Small intestine (tissue), 7 donors: ENCODE results near the gene SPINK6. TPM values are rescaled to one million over a fixed set of nuclear protein-coding genes. Genes with fewer than 3 reads are reported as not detected.

Source experiments
- DNase-seq, 2 donors: peaks; one replicate each; pipeline versions ENCODE4 v3.0.0 to v3.0.0-alpha.2; 2013
- FAIRE-seq: peaks from 2 replicates; lab custom pipeline; 2012; peaks lifted over from hg19 to GRCh38; lab: Jason Lieb, UNC
- H3K27ac ChIP-seq, 3 donors: one replicate each; pipeline ENCODE4 v1.5.1; 2013; ENCODE audit warnings: low read length in 2 of 3, mild to moderate bottlenecking in 2 of 3, control low read depth in 1 of 3, inconsistent platforms in 1 of 3, low read depth in 1 of 3, moderate library complexity in 1 of 3
- H3K27me3 ChIP-seq, 3 donors: one replicate each; pipeline ENCODE4 v1.6.1; 2013; ENCODE audit warnings: low read length in 3 of 3, inconsistent platforms in 1 of 3; ENCODE audit not compliant: control insufficient read depth in 3 of 3, insufficient read depth in 3 of 3
- H3K36me3 ChIP-seq, 3 donors: one replicate each; pipeline ENCODE4 v1.6.1; 2013; ENCODE audit warnings: low read length in 3 of 3, inconsistent platforms in 1 of 3, low read depth in 1 of 3, mild to moderate bottlenecking in 1 of 3, moderate library complexity in 1 of 3; ENCODE audit not compliant: control insufficient read depth in 3 of 3, insufficient read depth in 2 of 3
- H3K4me1 ChIP-seq, 3 donors: one replicate each; pipeline ENCODE4 v1.6.1; 2013; ENCODE audit warnings: low read length in 2 of 3, inconsistent platforms in 1 of 3, low read depth in 1 of 3, mild to moderate bottlenecking in 1 of 3, moderate library complexity in 1 of 3; ENCODE audit not compliant: control insufficient read depth in 3 of 3, insufficient read depth in 2 of 3
- H3K4me3 ChIP-seq, 3 donors: one replicate each; pipeline ENCODE4 v1.5.1; 2013; ENCODE audit warnings: low read length in 3 of 3, control low read depth in 1 of 3, inconsistent platforms in 1 of 3, low read depth in 1 of 3, mild to moderate bottlenecking in 1 of 3, moderate library complexity in 1 of 3
- H3K9me3 ChIP-seq, 2 donors: one replicate each; pipeline ENCODE4 v1.6.1; 2013; ENCODE audit warnings: low read depth in 1 of 2, low read length in 1 of 2; ENCODE audit not compliant: control insufficient read depth in 2 of 2, insufficient read depth in 1 of 2
- WGBS, 3 donors: extraction: QIAGEN DNeasy Blood & Tissue Kit; methylation state at CpG; one replicate each; pipeline ENCODE4 v1.1.7; 2013; 5-methylcytosine and 5-hydroxymethylcytosine counted together
- polyA plus RNA-seq, 4 donors: library from polyadenylated mRNA; stranded (reverse) in 3 of 4; unstranded in 1 of 4; fragments of 200-250 nt in 3 of 4; fragments of 120-200 nt in 1 of 4; gene quantifications; one replicate each; pipeline versions ENCODE4 v1.2.1 to v1.2.3, GENCODE V29; 2013
- donor health status: healthy with polysubstance abuse.
- donor health status: control.
- donor health status: control.
- donor health status: Bipolar disorder and iron deficiency.
- donor health status: healthy.

Gene SPINK6
- polyA plus RNA-seq, 4 donors, result not detected

- no peaks in the 10 kb centered on the region for H3K36me3 ChIP-seq
- no peak for DNase-seq
- WGBS, 3 donors, result 55 to 73% (median 65%) methylated on average over 1 of the region's 1 CpG
- no peaks in the 10 kb centered on the region for H3K27me3 ChIP-seq
- H3K9me3 ChIP-seq, result no peaks in the 10 kb centered on the region
- H3K4me3 ChIP-seq, result no peak overlapping the region
- H3K4me1 ChIP-seq, result no peaks in the 10 kb centered on the region
- FAIRE-seq, result no peak
- H3K27ac ChIP-seq, result no peak overlapping the region
Observed at GRCh38 chr5:148177207-148177606, 25.6 kb upstream of the SPINK6 start.

- peak; percentile 54 to 70 for DNase-seq
- peak; percentile 87 for FAIRE-seq
- WGBS, 3 donors, result 34 to 38% (median 36%) methylated on average over 3 of the region's 3 CpGs
- Histone ChIP-seq H3K9me3 (no peaks in the 10 kb centered on the region), H3K27ac (no peak overlapping the region), H3K27me3 (no peaks in the 10 kb centered on the region), H3K36me3 (no peaks in the 10 kb centered on the region), H3K4me1 (no peaks in the 10 kb centered on the region), H3K4me3 (no peak overlapping the region)
Observed at GRCh38 chr5:148179234-148179824, 23.5 kb upstream of the SPINK6 start.

GRCh38 chr5:148186248-148187003, 16.4 kb upstream of the SPINK6 start:
- FAIRE-seq, result no peak
- no peaks in the 10 kb centered on the region for H3K36me3 ChIP-seq
- H3K4me3 ChIP-seq, result no peak overlapping the region
- no peaks in the 10 kb centered on the region for H3K4me1 ChIP-seq
- no peak overlapping the region for H3K27ac ChIP-seq
- WGBS, 3 donors, result 49 to 67% (median 65%) methylated on average over 3 of the region's 3 CpGs
- DNase-seq, result no peak
- H3K27me3 ChIP-seq, result no peaks in the 10 kb centered on the region
- H3K9me3 ChIP-seq, result no peaks in the 10 kb centered on the region

DNA sequence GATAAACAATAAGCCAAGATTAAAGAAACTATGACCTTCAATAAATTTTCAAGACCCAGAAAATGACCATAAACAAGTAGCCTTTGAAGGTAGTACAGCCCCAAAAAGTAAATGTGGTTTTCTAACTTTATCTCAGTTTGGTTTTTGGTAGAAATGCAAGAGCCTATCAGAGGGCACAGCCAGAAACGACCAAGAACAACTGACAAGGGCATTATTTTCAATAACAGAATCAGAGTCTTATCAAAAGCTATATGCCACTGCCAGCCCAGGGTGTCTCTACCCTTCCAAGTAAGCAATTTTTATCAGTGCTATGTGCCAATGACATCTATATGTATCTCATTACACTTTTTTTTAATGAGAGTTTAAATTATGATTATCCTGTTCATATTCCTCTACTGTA, 11.8 kb upstream of the SPINK6 start:
- Histone ChIP-seq H3K36me3 (no peaks in the 10 kb centered on the region), H3K4me3 (no peak overlapping the region), H3K4me1 (no peaks in the 10 kb centered on the region), H3K27me3 (no peaks in the 10 kb centered on the region), H3K27ac (no peak overlapping the region), H3K9me3 (no peaks in the 10 kb centered on the region)
- FAIRE-seq (no peak), DNase-seq (no peak)
- 15 to 53% (median 16%) methylated on average over 1 of the region's 1 CpG for WGBS, 3 donors

- H3K27me3 ChIP-seq, result no peaks in the 10 kb centered on the region
- WGBS, 3 donors, result 81 to 92% (median 87%) methylated on average over 1 of the region's 1 CpG
- H3K4me1 ChIP-seq, result no peaks in the 10 kb centered on the region
- no peak overlapping the region for H3K27ac ChIP-seq
- DNase-seq (no peak), FAIRE-seq (no peak)
- no peaks in the 10 kb centered on the region for H3K36me3 ChIP-seq
- no peak overlapping the region for H3K4me3 ChIP-seq
- H3K9me3 ChIP-seq, result no peaks in the 10 kb centered on the region
Observed at GRCh38 chr5:148193202-148193601, 9.6 kb upstream of the SPINK6 start.

DNA sequence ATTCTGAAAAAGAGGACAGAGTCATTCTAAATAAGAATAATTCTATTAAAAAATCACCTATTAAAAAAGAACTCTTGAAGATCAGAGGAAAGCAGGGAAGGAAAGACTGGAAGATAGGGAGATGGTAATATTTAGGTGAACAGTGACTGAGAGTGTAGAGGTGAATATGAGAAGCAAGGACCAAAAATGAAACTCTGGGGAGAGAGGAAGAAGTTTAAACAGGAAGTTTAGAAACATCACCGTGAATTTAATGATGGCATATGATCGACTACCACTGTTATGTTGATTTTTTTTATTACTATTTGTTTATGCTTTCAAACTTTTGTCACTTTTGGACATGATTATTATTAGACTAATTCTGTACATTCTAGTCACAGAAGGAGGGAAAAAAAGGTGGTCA, 1.7 kb upstream of the SPINK6 start:
- Histone ChIP-seq H3K27me3 (no peaks in the 10 kb centered on the region), H3K36me3 (no peaks in the 10 kb centered on the region), H3K9me3 (no peaks in the 10 kb centered on the region), H3K4me1 (peaks cover 0 to 5% (median 0%) of the 10 kb centered on the region in 3 donors), H3K4me3 (no peak overlapping the region), H3K27ac (no peak overlapping the region)
- FAIRE-seq, result no peak
- DNase-seq, result no peak
- WGBS, 3 donors, result 52 to 71% (median 67%) methylated on average over 2 of the region's 2 CpGs

DNA sequence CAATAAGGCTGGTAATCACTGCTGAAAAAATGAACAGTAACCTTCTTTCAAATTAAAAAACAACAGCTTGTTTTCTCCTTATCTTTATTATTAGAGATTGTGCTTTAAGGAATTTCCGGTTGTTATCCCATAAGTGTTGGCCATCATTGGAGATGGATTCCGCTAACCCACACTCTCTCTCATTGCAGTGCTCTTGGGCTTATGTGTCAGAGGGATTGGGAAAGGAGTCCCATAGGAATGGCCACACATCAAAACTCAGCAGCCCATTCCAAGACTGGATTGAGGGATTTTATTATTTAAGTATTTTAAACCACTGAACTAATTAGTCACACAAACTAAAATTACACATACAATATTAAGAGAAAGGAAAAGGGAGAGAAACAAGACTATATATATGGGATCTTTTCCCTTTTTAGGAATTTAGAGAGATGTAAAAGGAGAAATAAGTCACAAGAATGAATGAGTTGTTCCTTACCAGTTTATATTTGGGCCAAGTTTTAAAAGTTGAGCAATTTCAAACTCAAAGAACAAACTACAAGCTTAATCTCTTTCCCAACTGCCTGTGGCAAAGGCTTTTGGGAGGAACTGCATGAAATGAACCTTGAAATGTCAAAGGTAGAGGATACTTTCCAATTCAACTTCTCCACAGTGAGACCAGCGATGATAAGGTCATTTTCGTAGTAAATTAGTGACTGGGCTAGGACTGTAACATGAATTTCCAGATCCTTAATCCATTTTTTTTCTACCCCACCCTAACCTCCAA, 2.4 kb downstream of the SPINK6 start:
- no peaks in the 10 kb centered on the region for H3K27me3 ChIP-seq
- FAIRE-seq (no peak), DNase-seq (peak in 1 of 2 donors; percentile 22)
- no peaks in the 10 kb centered on the region for H3K9me3 ChIP-seq
- WGBS, 3 donors, result 36 to 68% (median 59%) methylated on average over 4 of the region's 4 CpGs
- peaks cover 0 to 5% (median 0%) of the 10 kb centered on the region in 3 donors for H3K4me1 ChIP-seq
- no peak overlapping the region for H3K4me3 ChIP-seq
- no peak overlapping the region for H3K27ac ChIP-seq
- H3K36me3 ChIP-seq, result no peaks in the 10 kb centered on the region

DNA sequence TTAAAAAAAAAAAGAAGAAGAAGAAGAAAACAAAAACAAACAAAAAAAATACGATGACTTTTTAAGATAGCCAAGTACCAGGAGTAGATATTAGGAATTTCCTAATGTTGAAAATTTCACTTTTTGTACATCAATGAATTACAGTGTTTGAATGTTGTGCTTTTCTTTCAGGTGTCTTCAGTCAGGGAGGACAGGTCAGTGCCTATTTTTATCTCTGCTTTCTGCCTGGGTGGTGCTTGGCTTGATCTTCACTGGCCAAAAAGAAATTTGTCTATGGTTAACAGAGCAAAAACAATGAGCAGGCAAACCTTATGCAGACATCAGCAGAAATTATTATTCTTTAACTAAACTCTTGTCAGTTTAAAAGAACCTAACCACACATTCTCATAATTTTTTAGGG, 3.0 kb downstream of the SPINK6 start:
- no peaks in the 10 kb centered on the region for H3K36me3 ChIP-seq
- 51 to 77% (median 56%) methylated on average over 1 of the region's 1 CpG for whole genome bisulfite sequencing, 3 donors
- FAIRE-seq (no peak), DNase-seq (no peak)
- no peak overlapping the region for H3K27ac ChIP-seq
- peaks cover 0 to 5% (median 0%) of the 10 kb centered on the region in 3 donors for H3K4me1 ChIP-seq
- H3K27me3 ChIP-seq, result no peaks in the 10 kb centered on the region
- H3K9me3 ChIP-seq, result no peaks in the 10 kb centered on the region
- H3K4me3 ChIP-seq, result no peak overlapping the region
